PC-3 (cell line): ENCODE measurements around the gene FAM89B.

Experiments
- EZH2 ChIP-seq: fragments of 300-600 bp; sonication (generic); IDR thresholded peaks from one replicate; pipeline ENCODE4 v1.6.1; 2017; ENCODE audit warnings: antibody characterized with exemption, mild to moderate bottlenecking, low read length; ENCODE audit not compliant: unreplicated experiment
- EZH2phosphoT487 ChIP-seq: fragments of 300-600 bp; sonication (generic); IDR thresholded peaks from 2 replicates; pipeline ENCODE4 v1.6.1; 2018; ENCODE audit warnings: mild to moderate bottlenecking, antibody characterized with exemption, low read length, borderline replicate concordance
- TF ChIP-seq, protein P1 (sequence below): fragments of 300-600 bp; sonication (generic); conservative IDR thresholded peaks from 2 replicates; pipeline ENCODE4 v1.5.1; 2017; ENCODE audit warnings: antibody characterized with exemption, low read depth, mild to moderate bottlenecking, low read length

DNA sequence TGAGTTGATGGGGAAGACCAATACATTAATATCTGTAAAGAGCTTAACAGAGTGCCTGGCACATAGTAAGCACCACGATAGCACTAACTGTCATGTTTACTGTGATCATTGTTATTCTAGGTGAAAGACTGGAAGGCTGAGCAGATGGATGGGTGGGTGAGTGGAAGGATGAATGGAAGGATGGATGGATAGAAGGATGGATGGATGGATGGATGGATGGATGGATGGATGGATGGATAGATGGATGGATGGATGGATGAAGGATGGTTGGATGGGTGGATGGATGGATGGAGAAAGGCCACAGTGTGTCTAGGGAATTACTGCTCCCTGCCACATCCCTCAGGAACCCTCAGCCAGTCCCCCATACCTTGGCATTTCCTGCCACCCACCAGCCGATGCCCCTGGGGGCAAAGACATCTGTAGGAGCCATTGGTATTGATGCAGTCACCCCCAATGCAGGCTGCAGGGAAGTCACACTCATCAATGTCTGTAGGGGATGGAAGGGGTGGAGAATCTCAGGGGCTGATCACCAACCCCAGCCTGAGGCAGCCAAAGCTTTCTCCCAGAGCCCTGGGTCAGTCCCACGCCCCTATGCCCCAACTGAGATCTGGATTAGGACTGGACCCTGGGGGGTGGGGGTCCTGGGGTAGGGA lies 29.5 kb upstream of the FAM89B start:
- TF ChIP-seq, protein P1, sequence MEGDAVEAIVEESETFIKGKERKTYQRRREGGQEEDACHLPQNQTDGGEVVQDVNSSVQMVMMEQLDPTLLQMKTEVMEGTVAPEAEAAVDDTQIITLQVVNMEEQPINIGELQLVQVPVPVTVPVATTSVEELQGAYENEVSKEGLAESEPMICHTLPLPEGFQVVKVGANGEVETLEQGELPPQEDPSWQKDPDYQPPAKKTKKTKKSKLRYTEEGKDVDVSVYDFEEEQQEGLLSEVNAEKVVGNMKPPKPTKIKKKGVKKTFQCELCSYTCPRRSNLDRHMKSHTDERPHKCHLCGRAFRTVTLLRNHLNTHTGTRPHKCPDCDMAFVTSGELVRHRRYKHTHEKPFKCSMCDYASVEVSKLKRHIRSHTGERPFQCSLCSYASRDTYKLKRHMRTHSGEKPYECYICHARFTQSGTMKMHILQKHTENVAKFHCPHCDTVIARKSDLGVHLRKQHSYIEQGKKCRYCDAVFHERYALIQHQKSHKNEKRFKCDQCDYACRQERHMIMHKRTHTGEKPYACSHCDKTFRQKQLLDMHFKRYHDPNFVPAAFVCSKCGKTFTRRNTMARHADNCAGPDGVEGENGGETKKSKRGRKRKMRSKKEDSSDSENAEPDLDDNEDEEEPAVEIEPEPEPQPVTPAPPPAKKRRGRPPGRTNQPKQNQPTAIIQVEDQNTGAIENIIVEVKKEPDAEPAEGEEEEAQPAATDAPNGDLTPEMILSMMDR = no peak
- TF ChIP-seq EZH2 (no peak), EZH2phosphoT487 (no peak)
